HFFc6 (cell line): ENCODE results near the gene TGM4. TPM values are rescaled to one million over a fixed set of nuclear protein-coding genes. Genes with fewer than 3 reads are reported as not detected.
"Not testable (repeated sequence)": the region's sequence is repeated elsewhere in the genome, so short reads cannot be mapped to it uniquely, and the experiment has no call there.

ENCODE experiments used
- DNase-seq: peaks from one replicate; pipeline ENCODE4 v3.0.0-alpha.2; 2018
- H3K27ac Mint-ChIP-seq: 2 replicates; pipeline ENCODE4 v1.8.0; 2020; ENCODE audit warnings: mild to moderate bottlenecking, mixed read lengths
- H3K27me3 Mint-ChIP-seq: 2 replicates; pipeline ENCODE4 v1.8.0; 2021; ENCODE audit warnings: mild to moderate bottlenecking, moderate library complexity, mixed read lengths; ENCODE audit not compliant: insufficient read depth
- H3K36me3 Mint-ChIP-seq: 2 replicates; pipeline ENCODE4 v1.8.0; 2021; ENCODE audit warnings: low read depth, mixed read lengths
- H3K4me1 Mint-ChIP-seq: 2 replicates; pipeline ENCODE4 v1.8.0; 2020; ENCODE audit warnings: low read depth, mixed read lengths
- H3K4me3 Mint-ChIP-seq: 2 replicates; pipeline ENCODE4 v1.8.0; 2020; ENCODE audit warnings: mild to moderate bottlenecking, moderate library complexity, mixed read lengths
- H3K9me3 Mint-ChIP-seq: 2 replicates; pipeline ENCODE4 v1.8.0; 2020; ENCODE audit warnings: mild to moderate bottlenecking, mixed read lengths
- total RNA-seq, 6 experiments: library from RNA; stranded (reverse); fragmentation: NEBNext Ultra II Directional; extraction: Animal tissue kit (Norgen Biotek cat#: 25700); gene quantifications; 2 replicates in 1 of 6; 3 replicates in 5 of 6; pipeline ENCODE4 v1.2.3, GENCODE V29; 2021
- TF ChIP-seq, protein P1 (sequence below): fragments of 200-600 bp; sonication (generic); IDR thresholded peaks from 2 replicates; pipeline ENCODE4 v1.5.0; 2021; ENCODE audit warnings: antibody characterized with exemption, mild to moderate bottlenecking

Gene TGM4
- total RNA-seq, 6 experiments from 2014 or later, result not detected

DNA sequence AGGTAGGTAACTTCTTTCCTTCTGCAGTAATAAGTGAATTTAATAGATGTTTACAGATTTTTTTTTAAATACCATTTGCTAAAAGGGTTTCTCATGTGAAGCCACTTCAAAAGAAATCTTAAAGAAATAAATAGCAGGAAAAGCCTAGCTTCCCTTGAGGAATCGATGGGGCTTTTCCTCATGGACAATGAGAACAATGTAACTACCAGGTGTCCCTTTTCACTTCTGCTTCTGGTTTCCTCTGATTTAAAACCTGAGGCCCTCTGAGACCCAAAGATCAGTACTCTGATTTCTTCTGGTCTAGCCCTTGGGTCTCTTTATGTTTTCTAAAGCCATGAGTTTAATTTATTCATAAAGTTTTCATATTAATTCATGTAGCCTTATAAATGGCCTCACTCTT lies 25.8 kb upstream of the TGM4 start:
- Mint-ChIP-seq H3K27me3 (peaks cover 5% of the 10 kb centered on the region; the same call in 1 of the 2 replicates), H3K27ac (no peak overlapping the region), H3K4me3 (no peak overlapping the region), H3K36me3 (peaks cover 4% of the 10 kb centered on the region; the same call in 1 of the 2 replicates), H3K9me3 (no peaks in the 10 kb centered on the region), H3K4me1 (peaks cover 12% of the 10 kb centered on the region; the same call in 1 of the 2 replicates)
- DNase-seq, result no peak
- TF ChIP-seq, protein P1, sequence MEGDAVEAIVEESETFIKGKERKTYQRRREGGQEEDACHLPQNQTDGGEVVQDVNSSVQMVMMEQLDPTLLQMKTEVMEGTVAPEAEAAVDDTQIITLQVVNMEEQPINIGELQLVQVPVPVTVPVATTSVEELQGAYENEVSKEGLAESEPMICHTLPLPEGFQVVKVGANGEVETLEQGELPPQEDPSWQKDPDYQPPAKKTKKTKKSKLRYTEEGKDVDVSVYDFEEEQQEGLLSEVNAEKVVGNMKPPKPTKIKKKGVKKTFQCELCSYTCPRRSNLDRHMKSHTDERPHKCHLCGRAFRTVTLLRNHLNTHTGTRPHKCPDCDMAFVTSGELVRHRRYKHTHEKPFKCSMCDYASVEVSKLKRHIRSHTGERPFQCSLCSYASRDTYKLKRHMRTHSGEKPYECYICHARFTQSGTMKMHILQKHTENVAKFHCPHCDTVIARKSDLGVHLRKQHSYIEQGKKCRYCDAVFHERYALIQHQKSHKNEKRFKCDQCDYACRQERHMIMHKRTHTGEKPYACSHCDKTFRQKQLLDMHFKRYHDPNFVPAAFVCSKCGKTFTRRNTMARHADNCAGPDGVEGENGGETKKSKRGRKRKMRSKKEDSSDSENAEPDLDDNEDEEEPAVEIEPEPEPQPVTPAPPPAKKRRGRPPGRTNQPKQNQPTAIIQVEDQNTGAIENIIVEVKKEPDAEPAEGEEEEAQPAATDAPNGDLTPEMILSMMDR, result no peak

DNA sequence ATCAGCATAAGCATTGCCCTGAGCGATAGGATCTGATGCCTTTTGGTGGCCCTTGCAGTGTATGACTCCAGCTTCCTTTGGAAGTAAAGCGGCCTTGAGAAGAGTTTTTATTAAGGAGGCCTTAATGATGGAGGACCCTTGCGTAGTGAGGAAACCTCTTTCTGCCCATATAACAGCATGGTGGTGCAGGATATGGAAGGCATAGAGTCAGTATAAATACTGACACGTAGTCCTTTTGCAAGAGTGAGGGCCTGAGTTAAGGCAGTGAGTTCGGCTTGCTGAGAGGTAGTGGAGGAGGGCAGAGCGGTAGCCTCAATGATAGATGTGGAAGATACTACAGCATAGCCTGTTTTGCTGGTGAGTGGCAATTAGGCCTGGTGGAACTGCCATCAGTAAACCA lies 17.7 kb upstream of the TGM4 start:
- not testable (repeated sequence) for H3K27me3 Mint-ChIP-seq, DNase-seq, H3K4me3 Mint-ChIP-seq, H3K36me3 Mint-ChIP-seq, H3K27ac Mint-ChIP-seq, H3K4me1 Mint-ChIP-seq, H3K9me3 Mint-ChIP-seq

DNA sequence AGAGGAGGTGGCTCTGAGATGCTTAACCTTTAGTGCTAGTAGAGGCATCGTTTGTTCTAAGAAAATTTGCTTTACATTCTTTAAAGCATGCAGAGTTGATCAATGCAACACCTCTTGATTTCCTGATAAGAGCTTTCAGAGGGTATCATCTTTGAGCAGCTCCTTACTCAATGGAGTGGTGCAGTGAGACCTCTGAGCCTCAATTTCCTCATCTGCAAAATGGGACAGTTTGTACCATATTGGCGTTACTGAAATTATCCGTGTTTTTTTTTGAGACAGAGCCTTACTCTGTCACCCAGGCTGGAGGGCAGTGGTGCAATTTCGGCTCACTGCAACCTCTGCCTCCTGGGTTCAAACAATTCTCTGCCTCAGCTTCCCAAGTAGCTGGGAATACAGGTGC lies 14.3 kb upstream of the TGM4 start:
- no peaks in the 10 kb centered on the region; the same call in 1 of the 2 replicates for H3K27me3 Mint-ChIP-seq
- DNase-seq, result no peak
- TF ChIP-seq, protein P1, result no peak
- H3K36me3 Mint-ChIP-seq, result no peaks in the 10 kb centered on the region
- H3K27ac Mint-ChIP-seq, result no peak overlapping the region
- H3K4me3 Mint-ChIP-seq, result no peak overlapping the region
- peaks cover 25% of the 10 kb centered on the region for H3K4me1 Mint-ChIP-seq
- no peaks in the 10 kb centered on the region for H3K9me3 Mint-ChIP-seq

DNA sequence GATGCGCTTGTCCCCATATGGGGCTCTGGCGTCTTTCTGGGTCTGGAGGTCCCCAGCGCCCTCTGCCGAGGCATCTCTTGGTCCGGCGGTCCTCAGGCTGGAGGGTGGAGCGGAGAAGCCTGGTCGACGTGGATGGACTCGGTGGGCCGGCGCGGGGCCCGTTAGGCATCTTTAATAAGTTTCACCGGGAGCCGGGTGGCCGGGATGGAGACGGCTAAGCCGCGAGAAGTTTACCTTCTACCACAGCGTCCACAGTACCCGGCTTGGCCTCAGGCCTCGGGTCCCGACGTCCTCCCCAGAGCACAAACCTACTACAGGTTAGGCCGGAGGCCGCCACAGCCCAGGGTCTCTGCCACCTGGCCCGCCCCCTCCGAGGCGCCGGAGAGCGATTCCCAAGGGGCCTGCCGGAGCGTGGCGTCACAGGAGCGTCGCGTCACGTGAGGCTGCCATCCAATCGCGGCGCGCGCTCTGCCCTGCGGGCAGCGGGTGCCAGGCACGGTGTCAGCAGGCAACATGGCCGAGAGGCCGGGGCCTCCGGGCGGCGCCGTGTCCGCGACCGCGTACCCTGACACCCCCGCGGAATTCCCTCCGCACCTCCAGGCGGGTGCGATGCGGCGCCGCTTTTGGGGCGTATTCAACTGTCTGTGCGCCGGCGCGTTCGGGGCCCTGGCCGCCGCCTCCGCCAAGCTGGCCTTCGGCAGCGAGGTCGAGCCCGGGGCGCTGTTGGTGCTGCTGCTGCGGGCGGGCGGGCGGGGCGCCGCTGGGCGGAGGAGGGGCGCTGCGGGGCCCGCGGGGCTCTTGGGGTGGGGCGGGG lies 12.8 kb upstream of the TGM4 start, which contains the start of gene TMEM42:
TSS of gene TMEM42 (plus strand) at position 501 of the 814 bp plus-strand sequence. CDS start at position 514, 13 bp downstream.
- H3K4me1 Mint-ChIP-seq, result peaks cover 25% of the 10 kb centered on the region
- peaks cover 6% of the 10 kb centered on the region; the same call in 1 of the 2 replicates for H3K36me3 Mint-ChIP-seq
- H3K9me3 Mint-ChIP-seq, result no peaks in the 10 kb centered on the region
- peak within 1 kb of the TSS; percentile 95 for H3K4me3 Mint-ChIP-seq
- peak within 1 kb of the TSS; percentile 93 for H3K27ac Mint-ChIP-seq
- TF ChIP-seq, protein P1, result no peak; the same call in 1 of the 2 replicates
- H3K27me3 Mint-ChIP-seq, result no peaks in the 10 kb centered on the region; the same call in 1 of the 2 replicates
- DNase-seq, result peak; percentile 80

DNA sequence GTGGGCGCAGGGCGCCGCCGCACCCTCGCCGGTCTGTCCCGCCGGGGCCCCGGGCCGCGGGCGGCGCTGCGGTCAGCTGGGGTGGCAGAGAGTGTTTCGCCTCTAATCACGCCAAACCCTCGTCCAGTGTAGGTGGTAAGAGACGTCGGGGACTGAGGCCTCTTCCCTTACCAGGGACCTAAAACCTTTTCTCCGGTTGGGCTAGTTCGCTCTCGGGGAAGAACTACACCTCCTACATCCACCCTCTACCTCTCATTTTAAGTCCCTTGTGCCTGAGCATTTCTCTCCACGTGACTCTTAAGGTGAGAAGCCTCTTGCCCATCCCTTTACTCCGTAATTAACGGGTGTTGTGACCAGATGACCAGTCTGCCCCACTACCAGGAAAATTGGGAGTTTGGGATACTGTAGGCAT lies 12.2 kb upstream of the TGM4 start:
- TF ChIP-seq, protein P1, result no peak
- Mint-ChIP-seq H3K9me3 (no peaks in the 10 kb centered on the region), H3K4me3 (peak overlapping the region; percentile 95), H3K36me3 (peaks cover 11% of the 10 kb centered on the region), H3K4me1 (peaks cover 25% of the 10 kb centered on the region), H3K27ac (peak overlapping the region; percentile 93), H3K27me3 (no peaks in the 10 kb centered on the region; the same call in 1 of the 2 replicates)
- DNase-seq, result peak; percentile 7
